Measurements from ENCODE around the gene CTIF.
"Not testable (repeated sequence)": the region's sequence is repeated elsewhere in the genome, so short reads cannot be mapped to it uniquely, and the experiment has no call there.

The CTIF gene

GRCh38 chr18:48538531-48539405 lies at the start of gene CTIF:
TSS of gene CTIF (plus strand) at chr18:48539031. CDS start at chr18:48619566, 80,535 bp downstream.
- peak; percentile 43 to 51 for DNase-seq (ENCODE audit: low read depth in 2 of 2)

GRCh38 chr18:48490641-48491293 lies 48.1 kb upstream of the CTIF start:
- no peak for DNase-seq (ENCODE audit: low read depth in 2 of 2)

- DNase-seq (ENCODE audit: low read depth in 2 of 2), result no peak
These were observed 46.0 kb upstream of the CTIF start for GRCh38 chr18:48492880-48493279.

DNA sequence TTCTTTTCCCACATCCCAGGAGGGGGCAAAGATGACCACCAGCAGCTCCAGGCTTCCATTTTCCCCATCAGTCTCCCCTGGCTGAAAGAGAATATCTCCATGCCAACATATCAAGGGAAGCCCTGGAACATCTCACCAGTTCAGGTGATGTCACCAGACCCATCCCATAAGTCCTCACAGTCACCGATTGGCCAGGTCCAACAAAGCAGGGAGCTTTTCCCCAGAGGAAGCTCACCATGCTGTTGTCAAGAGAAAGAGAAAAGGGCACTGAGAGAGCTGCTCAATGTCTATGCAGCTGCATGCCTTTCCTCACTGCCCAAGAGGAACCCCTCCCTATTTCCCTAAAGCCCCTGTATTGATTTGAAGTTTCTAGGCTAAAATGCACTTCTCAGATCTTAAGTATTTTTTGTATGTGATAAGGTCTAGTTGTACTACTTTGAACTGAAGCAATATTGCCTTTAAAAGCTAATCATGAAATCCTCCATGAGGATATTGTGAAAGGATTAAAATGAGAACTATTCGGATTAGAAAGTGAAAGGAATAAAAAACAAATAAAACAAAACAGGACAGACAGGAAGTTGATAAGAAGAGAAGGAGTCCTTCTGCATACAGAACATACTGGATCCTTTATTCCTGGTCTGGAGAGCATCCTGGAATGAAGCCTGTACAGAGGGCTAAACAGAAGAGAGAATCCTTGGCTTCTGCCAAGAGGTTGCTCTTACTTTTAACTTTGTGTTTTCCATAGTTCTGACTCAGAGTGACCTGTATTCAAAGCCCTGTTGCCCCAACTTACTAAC lies 45.2 kb upstream of the CTIF start:
- DNase-seq (ENCODE audit: low read depth in 2 of 2), result no peak

DNA sequence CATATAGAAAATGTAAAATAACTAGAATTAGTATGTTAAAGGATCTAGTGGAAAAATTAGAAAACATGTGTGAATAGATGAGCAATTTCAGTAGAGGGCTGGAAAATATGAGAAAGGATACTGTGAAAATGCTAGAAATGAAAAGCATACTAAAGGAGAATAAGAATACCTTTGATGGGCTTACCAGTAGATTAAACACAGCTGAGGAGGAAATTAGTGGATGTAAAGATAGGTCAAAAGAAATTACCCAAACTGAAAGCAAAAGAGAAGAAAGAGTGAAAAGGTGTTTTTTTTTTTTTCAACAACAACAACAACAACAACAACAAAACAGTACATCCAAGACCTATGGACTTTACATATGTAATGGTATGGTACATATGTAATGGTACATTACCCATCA lies 41.0 kb upstream of the CTIF start:
- DNase-seq (ENCODE audit: low read depth in 2 of 2), result no peak

DNA sequence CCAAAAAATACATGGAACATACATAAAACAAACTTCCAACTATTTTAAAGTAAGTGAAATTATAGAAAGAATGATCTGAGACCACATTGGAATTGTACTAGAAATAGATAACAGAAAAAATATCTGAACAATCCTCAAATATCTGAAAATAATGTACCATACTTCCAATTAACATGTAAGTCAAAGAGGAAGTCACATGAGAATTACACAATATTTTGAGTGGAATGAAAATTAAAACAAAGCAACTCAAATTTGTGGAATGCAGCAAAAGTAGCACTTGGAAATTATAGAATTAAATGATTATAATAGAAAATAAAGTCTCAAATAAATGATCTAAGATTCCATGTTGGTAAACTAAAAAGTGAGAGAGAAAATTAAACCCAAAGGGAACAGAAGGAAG lies 38.3 kb upstream of the CTIF start:
- no peak for DNase-seq (ENCODE audit: low read depth in 2 of 2)

- DNase-seq (ENCODE audit: low read depth in 2 of 2), result no peak
These were observed 35.9 kb upstream of the CTIF start for GRCh38 chr18:48502906-48503305.

- no peak for DNase-seq (ENCODE audit: low read depth in 2 of 2)
These were observed 34.0 kb upstream of the CTIF start for GRCh38 chr18:48504819-48505218.

GRCh38 chr18:48506983-48507568 lies 31.8 kb upstream of the CTIF start:
- not testable (repeated sequence) for DNase-seq (ENCODE audit: low read depth in 2 of 2)

- DNase-seq (ENCODE audit: low read depth in 2 of 2), result not testable (repeated sequence)
These were observed 26.3 kb upstream of the CTIF start for GRCh38 chr18:48512498-48512897.

GRCh38 chr18:48514786-48515185 lies 24.0 kb upstream of the CTIF start:
- DNase-seq (ENCODE audit: low read depth in 2 of 2), result no peak

DNA sequence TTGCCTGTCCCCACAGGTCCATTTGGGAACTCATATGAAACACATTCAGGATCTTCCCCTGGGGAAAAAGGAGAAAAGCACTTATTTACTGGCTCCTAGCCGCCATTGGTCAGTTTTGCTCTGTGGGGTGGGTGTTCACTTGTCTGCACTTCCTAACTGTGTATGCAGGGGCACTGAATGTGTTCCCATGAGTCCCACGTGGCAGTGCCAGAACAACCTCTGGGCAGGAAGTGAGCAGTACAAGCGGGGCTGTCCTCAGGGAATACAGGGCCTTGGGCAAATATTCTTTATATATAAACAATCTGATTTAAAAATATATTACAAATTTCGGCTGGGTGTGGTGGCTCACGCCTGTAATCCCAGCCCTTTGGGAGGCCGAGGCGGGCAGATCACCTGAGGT lies 21.8 kb upstream of the CTIF start:
- DNase-seq (ENCODE audit: low read depth in 2 of 2), result no peak

DNA sequence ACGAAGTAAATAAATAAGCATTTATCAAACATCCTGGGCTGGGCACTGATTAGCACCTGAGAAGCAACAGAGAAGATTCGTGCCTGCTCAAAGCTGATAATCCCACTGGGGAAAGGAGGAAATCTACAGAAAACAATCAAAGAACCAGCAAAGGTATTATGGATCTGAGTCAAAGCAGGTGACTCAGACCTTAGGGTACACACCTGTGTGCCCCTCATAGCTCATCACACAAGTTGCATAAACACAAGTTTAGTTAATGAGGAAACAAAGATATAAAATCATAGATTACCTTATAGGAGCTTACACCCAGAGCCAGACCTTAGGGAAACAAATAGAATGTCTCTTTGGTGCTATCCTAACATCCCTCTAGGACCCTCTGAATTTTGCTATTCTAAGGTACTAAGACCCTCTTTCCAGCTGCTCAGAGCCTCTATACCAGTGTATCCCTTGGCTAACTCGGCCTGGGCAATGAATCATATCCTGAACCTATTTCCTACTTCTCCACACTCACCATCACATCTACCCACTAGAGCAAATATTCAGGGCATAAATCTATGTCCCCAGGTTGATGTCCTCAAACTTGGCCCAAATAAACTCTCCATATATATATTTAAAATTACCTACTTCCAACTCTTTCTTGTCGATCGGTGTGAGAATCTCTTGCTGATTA lies 19.3 kb upstream of the CTIF start:
- DNase-seq (ENCODE audit: low read depth in 2 of 2), result no peak

DNA sequence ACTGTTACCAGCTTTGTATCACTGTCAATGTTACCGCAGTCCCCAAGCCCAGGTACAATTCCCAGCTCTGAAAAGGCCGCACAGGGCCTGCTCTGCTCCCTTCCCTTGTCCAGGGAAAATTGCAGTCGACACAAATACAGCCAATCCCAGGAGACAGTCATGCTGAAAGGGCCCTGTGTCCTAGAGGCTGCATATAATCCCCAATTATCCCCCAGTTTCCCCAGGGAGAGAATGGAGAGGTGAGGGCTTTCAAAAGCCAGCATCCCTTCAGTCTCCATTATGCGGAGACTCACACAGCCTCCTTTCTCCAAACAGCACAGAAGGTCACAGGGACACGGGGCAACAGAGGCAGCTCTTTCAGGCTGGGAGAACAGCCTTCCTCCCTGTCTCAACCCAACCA lies 17.1 kb upstream of the CTIF start:
- no peak for DNase-seq (ENCODE audit: low read depth in 2 of 2)

GRCh38 chr18:48525671-48526070 lies 13.2 kb upstream of the CTIF start:
- no peak for DNase-seq (ENCODE audit: low read depth in 2 of 2)

- no peak for DNase-seq (ENCODE audit: low read depth in 2 of 2)
These were observed 11.4 kb upstream of the CTIF start for GRCh38 chr18:48527461-48527860.

GRCh38 chr18:48528861-48529260 lies 10.0 kb upstream of the CTIF start:
- no peak for DNase-seq (ENCODE audit: low read depth in 2 of 2)

DNA sequence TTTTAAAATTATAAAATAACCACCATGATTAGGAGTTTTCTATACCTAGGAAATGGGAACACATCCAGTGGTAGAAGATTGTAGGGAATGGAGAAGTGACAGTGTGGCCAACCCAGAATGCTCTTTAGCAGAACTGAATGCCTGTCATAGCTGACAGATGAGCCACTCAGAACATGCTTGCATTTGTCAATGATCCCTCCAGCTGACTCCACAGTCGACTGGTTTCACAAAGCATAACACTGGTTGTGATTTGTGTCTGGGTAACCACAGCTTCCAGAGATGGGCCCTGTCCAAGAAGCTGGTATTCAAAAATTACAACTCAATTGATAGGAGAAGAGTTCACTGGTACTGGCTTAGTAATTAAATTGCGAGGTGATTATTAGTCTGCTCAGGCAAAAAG lies 9.0 kb upstream of the CTIF start:
- no peak for DNase-seq (ENCODE audit: low read depth in 2 of 2)

GRCh38 chr18:48530399-48531081 lies 8.3 kb upstream of the CTIF start:
- no peak for DNase-seq (ENCODE audit: low read depth in 2 of 2)

DNA sequence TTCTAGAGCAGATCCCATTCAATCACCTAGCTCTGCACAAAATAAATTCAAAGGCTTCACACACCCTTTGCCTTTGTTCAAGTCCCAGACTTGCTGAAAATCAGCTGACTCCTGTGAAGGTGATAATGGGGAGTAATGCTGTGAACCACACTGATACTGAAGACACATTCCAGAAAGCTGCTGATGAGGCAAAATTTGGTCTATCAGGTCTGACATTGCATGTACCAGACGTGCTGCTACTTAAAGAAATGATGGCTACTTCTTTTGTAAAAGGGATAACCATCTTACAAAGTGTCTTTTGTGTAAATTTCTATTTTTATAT lies 7.8 kb upstream of the CTIF start:
- no peak for DNase-seq (ENCODE audit: low read depth in 2 of 2)

- DNase-seq (ENCODE audit: low read depth in 2 of 2), result no peak
These were observed 6.9 kb upstream of the CTIF start for GRCh38 chr18:48531908-48532307.
